ENCODE results near the gene MT4. TPM values are rescaled to one million over a fixed set of nuclear protein-coding genes. Genes with fewer than 3 reads are reported as not detected.

The MT4 gene
- total RNA-seq, 1 donor from 2014 or later: not detected

Other genes starting within 250 kb of the MT4 start
- gene AMFR, start 139.5 kb upstream of the MT4 start, total RNA-seq (ENCODE audit: insufficient read depth, low replicate concordance): 199 TPM
- 68.4 TPM for gene NUDT21, start 113.7 kb upstream of the MT4 start, total RNA-seq (ENCODE audit: insufficient read depth, low replicate concordance)
- 10.6 TPM for gene OGFOD1, start 113.5 kb upstream of the MT4 start, total RNA-seq (ENCODE audit: insufficient read depth, low replicate concordance)
- 52.7 TPM for gene BBS2, start 45.0 kb upstream of the MT4 start, total RNA-seq (ENCODE audit: insufficient read depth, low replicate concordance)
- gene MT3, start 24.5 kb downstream of the MT4 start, total RNA-seq (ENCODE audit: insufficient read depth, low replicate concordance): not detected
- 12.0 TPM for gene MT2A, start 43.5 kb downstream of the MT4 start, total RNA-seq (ENCODE audit: insufficient read depth, low replicate concordance)
- 47.4 TPM for gene MT1E, start 60.7 kb downstream of the MT4 start, total RNA-seq (ENCODE audit: insufficient read depth, low replicate concordance)
- not detected for gene MT1M, start 67.6 kb downstream of the MT4 start, total RNA-seq (ENCODE audit: insufficient read depth, low replicate concordance)
- gene MT1A, start 73.6 kb downstream of the MT4 start, total RNA-seq (ENCODE audit: insufficient read depth, low replicate concordance): not detected
- not detected for gene MT1B, start 86.8 kb downstream of the MT4 start, total RNA-seq (ENCODE audit: insufficient read depth, low replicate concordance)
- 6.5 TPM for gene MT1F, start 92.9 kb downstream of the MT4 start, total RNA-seq (ENCODE audit: insufficient read depth, low replicate concordance)
- not detected for gene MT1G, start 103.0 kb downstream of the MT4 start, total RNA-seq (ENCODE audit: insufficient read depth, low replicate concordance)
- gene MT1H, start 104.7 kb downstream of the MT4 start, total RNA-seq (ENCODE audit: insufficient read depth, low replicate concordance): 13.0 TPM
- gene MT1X, start 117.4 kb downstream of the MT4 start, total RNA-seq (ENCODE audit: insufficient read depth, low replicate concordance): 2.9 TPM
- gene NUP93, start 165.1 kb downstream of the MT4 start, total RNA-seq (ENCODE audit: insufficient read depth, low replicate concordance): 29.9 TPM

All from umbilical cord (tissue), 1 donor.